Naive thymus-derived CD4-positive, alpha-beta T cell (primary cell): ENCODE data around the gene B2M. TPM values are rescaled to one million over a fixed set of nuclear protein-coding genes. Genes with fewer than 3 reads are reported as not detected.

ENCODE experiments used
- ATAC-seq: fragments of 150-1000 bp; cut with Tn5 transposase; 2 replicates; pipeline ENCODE4 v1.10.0; 2021; ENCODE audit warnings: mild to moderate bottlenecking, moderate library complexity
- CTCF ChIA-PET: fragments of 350-600 bp; sonication (Branson Sonifier 250); formaldehyde crosslinking; loops from one replicate; lab custom pipeline; 2021; ENCODE audit warnings: antibody characterized with exemption; lab: Charles Lee
- POLR2A ChIA-PET: fragments of 350-600 bp; sonication (Branson Sonifier 250); formaldehyde crosslinking; loops from one replicate; lab custom pipeline; 2021; ENCODE audit warnings: antibody characterized with exemption, inconsistent platforms; lab: Charles Lee
- DNase-seq, 9 donors: peaks; one replicate each; pipeline versions ENCODE4 v3.0.0 to v3.0.0-alpha.2; 2020 to 2022; ENCODE audit warnings: mixed read lengths in 1 of 9
- H3K27ac ChIP-seq: one replicate; pipeline ENCODE4 v1.7.0; 2013; ENCODE audit warnings: mild to moderate bottlenecking, low read depth, low read length, moderate library complexity
- H3K27me3 ChIP-seq, 2 donors: one replicate each; pipeline ENCODE4 v1.7.0; 2013; ENCODE audit warnings: low read length in 2 of 2, mild to moderate bottlenecking in 2 of 2, moderate library complexity in 2 of 2; ENCODE audit not compliant: control insufficient read depth in 2 of 2, insufficient read depth in 2 of 2
- H3K36me3 ChIP-seq, 3 experiments: 1 replicate in 2 of 3; 2 replicates in 1 of 3; pipeline ENCODE4 v1.7.0; 2013; ENCODE audit warnings: low read length in 3 of 3, mild to moderate bottlenecking in 3 of 3, moderate library complexity in 1 of 3; ENCODE audit not compliant: insufficient read depth in 3 of 3, control insufficient read depth in 2 of 3
- H3K4me1 ChIP-seq, 2 donors: one replicate each; pipeline ENCODE4 v1.7.0; 2013; ENCODE audit warnings: low read length in 2 of 2, mild to moderate bottlenecking in 2 of 2, moderate library complexity in 1 of 2; ENCODE audit not compliant: control insufficient read depth in 2 of 2, insufficient read depth in 2 of 2
- H3K4me3 ChIP-seq: 2 replicates; pipeline ENCODE4 v1.7.0; 2013; ENCODE audit warnings: mild to moderate bottlenecking, low read length
- H3K9me3 ChIP-seq, 3 experiments: 1 replicate in 2 of 3; 2 replicates in 1 of 3; pipeline ENCODE4 v1.7.0; 2013; ENCODE audit warnings: low read length in 3 of 3; ENCODE audit not compliant: control insufficient read depth in 2 of 3
- H3K27ac Mint-ChIP-seq, 9 donors: one replicate each; pipeline ENCODE4 v1.8.0; 2020 to 2022; ENCODE audit warnings: mixed read lengths in 9 of 9, mild to moderate bottlenecking in 8 of 9, moderate library complexity in 5 of 9, inconsistent platforms in 2 of 9
- H3K27me3 Mint-ChIP-seq, 5 donors: one replicate each; pipeline ENCODE4 v1.8.0; 2021 to 2022; ENCODE audit warnings: mixed read lengths in 5 of 5, mild to moderate bottlenecking in 1 of 5
- H3K36me3 Mint-ChIP-seq, 5 donors: one replicate each; pipeline ENCODE4 v1.8.0; 2020 to 2022; ENCODE audit warnings: mixed read lengths in 5 of 5, mild to moderate bottlenecking in 3 of 5, inconsistent platforms in 1 of 5
- H3K4me1 Mint-ChIP-seq, 7 donors: one replicate each; pipeline ENCODE4 v1.8.0; 2020 to 2022; ENCODE audit warnings: mixed read lengths in 7 of 7, mild to moderate bottlenecking in 3 of 7, inconsistent platforms in 1 of 7
- H3K4me3 Mint-ChIP-seq, 10 donors: one replicate each; pipeline ENCODE4 v1.8.0; 2020 to 2022; ENCODE audit warnings: mild to moderate bottlenecking in 10 of 10, mixed read lengths in 10 of 10, moderate library complexity in 6 of 10, inconsistent platforms in 2 of 10
- H3K9me3 Mint-ChIP-seq, 11 donors: one replicate each; pipeline ENCODE4 v1.8.0; 2020 to 2022; ENCODE audit warnings: mixed read lengths in 11 of 11, mild to moderate bottlenecking in 4 of 11, inconsistent platforms in 1 of 11, moderate library complexity in 1 of 11
- intact Hi-C, 2 donors: fragments of 100-400 bp; cut with micrococcal nuclease; formaldehyde crosslinking; loops; one replicate each; pipeline ENCODE4 v1.15.1; 2023
- polyA plus RNA-seq, 2 donors: library from polyadenylated mRNA; unstranded; fragments of 300-500 nt; fragmentation: Illumina TruSeq; gene quantifications; one replicate each; pipeline ENCODE4 v1.2.3, GENCODE V29; 2021
- total RNA-seq, 6 experiments: library from RNA in 5 of 6; stranded (reverse) in 5 of 6; gene quantifications; 1 replicate in 5 of 6; 2 replicates in 1 of 6; pipeline ENCODE4 v1.2.3 and lab custom pipeline; 2021 to 2026

B2M gene
- total and polyA plus RNA-seq, 7 experiments from 2014 or later = 4,325 to 34,374 (median 6,506) TPM

GRCh38 chr15:44666210-44667038, 44.9 kb upstream of the B2M start:
- no peaks in the 10 kb centered on the region for H3K9me3 Mint-ChIP-seq
- POLR2A ChIA-PET = interaction anchor here (1.1 to 38.1 kb wide), 6 partner anchors 7 to 534 kb away, joined by 4 to 3822 read pairs (median 130); partner anchors contain the start of genes B2M, PATL2 and TRIM69
- intact Hi-C loops = loop anchor here (1.0 to 10.0 kb wide), 2 partner anchors 11 to 242 kb away; partner anchors contain the start of gene CTDSPL2 (in 1 of the 2)
- Histone ChIP-seq H3K27me3 (no peaks in the 10 kb centered on the region), H3K4me1 (peaks cover 42 to 80% of the 10 kb centered on the region in 2 donors), H3K27ac (peak overlapping the region; percentile 91), H3K9me3 (no peaks in the 10 kb centered on the region), H3K4me3 (peak overlapping the region; percentile 21), H3K36me3 (no peaks in the 10 kb centered on the region)
- H3K27ac Mint-ChIP-seq = peak overlapping the region; percentile 83 to 99 (median 95)
- peaks cover 55 to 88% (median 78%) of the 10 kb centered on the region in 7 donors for H3K4me1 Mint-ChIP-seq
- H3K27me3 Mint-ChIP-seq = no peaks in the 10 kb centered on the region
- peak overlapping the region; percentile 68 to 87 (median 80) for H3K4me3 Mint-ChIP-seq
- peak in 6 of 9 donors; percentile 29 to 57 (median 35) for DNase-seq
- CTCF ChIA-PET = interaction anchor here (0.6 to 8.4 kb wide), 7 partner anchors 9 to 120 kb away, joined by 3 to 235 read pairs (median 14); partner anchors contain the start of genes B2M, PATL2 and TRIM69
- peaks cover 0 to 11% (median 0%) of the 10 kb centered on the region in 5 donors for H3K36me3 Mint-ChIP-seq
- ATAC-seq = no peak

GRCh38 chr15:44667039-44667360, 44.3 kb upstream of the B2M start:
- peak overlapping the region; percentile 21 for H3K4me3 ChIP-seq

GRCh38 chr15:44668921-44669320, 42.4 kb upstream of the B2M start:
- Histone ChIP-seq H3K9me3 (no peaks in the 10 kb centered on the region), H3K27ac (peak overlapping the region; percentile 69), H3K36me3 (no peaks in the 10 kb centered on the region), H3K4me3 (no peak overlapping the region), H3K27me3 (no peaks in the 10 kb centered on the region), H3K4me1 (peaks cover 60 to 92% of the 10 kb centered on the region in 2 donors)
- POLR2A ChIA-PET = interaction anchor here (1.0 to 38.1 kb wide), 4 partner anchors 16 to 78 kb away, joined by 3 to 3822 read pairs (median 471); partner anchors contain the start of genes B2M, PATL2 and TRIM69
- Mint-ChIP-seq H3K27me3 (no peaks in the 10 kb centered on the region), H3K36me3 (peaks cover 3 to 21% (median 10%) of the 10 kb centered on the region in 5 donors), H3K4me3 (peak overlapping the region in 7 of 10 donors; percentile 11 to 65 (median 46)), H3K4me1 (peaks cover 66 to 99% (median 89%) of the 10 kb centered on the region in 7 donors), H3K9me3 (no peaks in the 10 kb centered on the region), H3K27ac (peak overlapping the region; percentile 69 to 99 (median 94))
- intact Hi-C loops = loop anchor here in 1 of 2 donors (10.0 kb wide), 1 partner anchor 244 kb away; the partner anchor contains the start of gene CTDSPL2
- peak; percentile 60 for ATAC-seq
- DNase-seq = peak in 4 of 9 donors; percentile 25 to 37 (median 35)
- CTCF ChIA-PET = interaction anchor here (0.7 to 2.2 kb wide), 8 partner anchors 9 to 67 kb away, joined by 3 to 11 read pairs (median 5); partner anchors contain the start of genes B2M, PATL2 and TRIM69

More at GRCh38 chr15:44667039-44667360, 44.3 kb upstream of the B2M start:
- Histone ChIP-seq H3K36me3 (no peaks in the 10 kb centered on the region), H3K27me3 (no peaks in the 10 kb centered on the region), H3K9me3 (no peaks in the 10 kb centered on the region), H3K4me1 (peaks cover 48 to 83% of the 10 kb centered on the region in 2 donors), H3K27ac (peak overlapping the region; percentile 91)
- Mint-ChIP-seq H3K27me3 (no peaks in the 10 kb centered on the region), H3K4me1 (peaks cover 56 to 88% (median 78%) of the 10 kb centered on the region in 7 donors), H3K9me3 (no peaks in the 10 kb centered on the region), H3K4me3 (peak overlapping the region; percentile 68 to 87 (median 80)), H3K27ac (peak overlapping the region; percentile 83 to 99 (median 95)), H3K36me3 (peaks cover 0 to 12% (median 2%) of the 10 kb centered on the region in 5 donors)
- CTCF ChIA-PET = interaction anchor here (1.5 to 8.4 kb wide), 6 partner anchors 8 to 71 kb away, joined by 4 to 235 read pairs (median 42); partner anchors contain the start of genes B2M, PATL2 and TRIM69
- intact Hi-C loops = loop anchor here in 1 of 2 donors (10.0 kb wide), 1 partner anchor 242 kb away; the partner anchor contains the start of gene CTDSPL2
- no peak for ATAC-seq
- POLR2A ChIA-PET = interaction anchor here (1.1 to 38.1 kb wide), 6 partner anchors 7 to 533 kb away, joined by 4 to 3822 read pairs (median 130); partner anchors contain the start of genes B2M, PATL2 and TRIM69
- no peak for DNase-seq

- H3K27me3 Mint-ChIP-seq = no peaks in the 10 kb centered on the region
- peaks cover 3 to 26% (median 14%) of the 10 kb centered on the region in 5 donors for H3K36me3 Mint-ChIP-seq
- ChIA-PET CTCF (interaction anchor here (1.3 to 2.2 kb wide), 4 partner anchors 13 to 66 kb away, joined by 5 to 11 read pairs (median 9); partner anchors contain the start of genes B2M, PATL2 and TRIM69), POLR2A (interaction anchor here (1.0 to 38.1 kb wide), 4 partner anchors 9 to 52 kb away, joined by 3 to 3822 read pairs (median 471); partner anchors contain the start of genes B2M, PATL2 and TRIM69)
- intact Hi-C loops = no loop called here
- DNase-seq (no peak), ATAC-seq (no peak)
- H3K4me1 Mint-ChIP-seq = peaks cover 67 to 96% (median 92%) of the 10 kb centered on the region in 7 donors
- Histone ChIP-seq H3K27me3 (no peaks in the 10 kb centered on the region), H3K4me1 (peaks cover 58 to 87% of the 10 kb centered on the region in 2 donors), H3K4me3 (no peak overlapping the region), H3K9me3 (no peaks in the 10 kb centered on the region), H3K36me3 (no peaks in the 10 kb centered on the region), H3K27ac (peak overlapping the region; percentile 69)
- H3K27ac Mint-ChIP-seq = peak overlapping the region; percentile 68 to 99 (median 94)
- H3K4me3 Mint-ChIP-seq = peak overlapping the region in 9 of 10 donors; percentile 38 to 65 (median 58)
- H3K9me3 Mint-ChIP-seq = no peaks in the 10 kb centered on the region
Observed at GRCh38 chr15:44670087-44670950, 41.0 kb upstream of the B2M start.

GRCh38 chr15:44673639-44674038, 37.7 kb upstream of the B2M start:
- H3K36me3 ChIP-seq = no peaks in the 10 kb centered on the region
- DNase-seq = no peak
- no peaks in the 10 kb centered on the region for H3K27me3 ChIP-seq
- peaks cover 67 to 98% (median 94%) of the 10 kb centered on the region in 7 donors for H3K4me1 Mint-ChIP-seq
- no peak overlapping the region for H3K4me3 ChIP-seq
- no peaks in the 10 kb centered on the region for H3K27me3 Mint-ChIP-seq
- H3K4me1 ChIP-seq = peaks cover 69 to 87% of the 10 kb centered on the region in 2 donors
- H3K27ac Mint-ChIP-seq = peak overlapping the region in 8 of 9 donors; percentile 23 to 99 (median 80)
- H3K9me3 Mint-ChIP-seq = peaks cover 0 to 5% (median 1%) of the 10 kb centered on the region in 11 donors
- H3K27ac ChIP-seq = no peak overlapping the region
- H3K4me3 Mint-ChIP-seq = peak overlapping the region in 6 of 10 donors; percentile 38 to 92 (median 46)
- intact Hi-C loops = no loop called here
- H3K9me3 ChIP-seq = no peaks in the 10 kb centered on the region
- no peak for ATAC-seq
- CTCF ChIA-PET = interaction anchor here (1.3 to 2.6 kb wide), 3 partner anchors 9 to 42 kb away, joined by 3 to 14 read pairs (median 6); no protein-coding TSS in a partner anchor
- peaks cover 3 to 36% (median 25%) of the 10 kb centered on the region in 5 donors for H3K36me3 Mint-ChIP-seq
- POLR2A ChIA-PET = interaction anchor here (1.1 to 38.1 kb wide), 5 partner anchors 9 to 135 kb away, joined by 3 to 3822 read pairs (median 156); partner anchors contain the start of genes B2M, PATL2, SPG11 and TRIM69
